Fibroblast of skin of left biceps (primary cell): ENCODE data around the gene BOD1L1.

Source experiments
- DNase-seq, 2 experiments: peaks; one replicate each; pipeline ENCODE4 v3.0.0-alpha.2; 2013; ENCODE audit warnings: low read depth in 2 of 2

Gene BOD1L1

GRCh38 chr4:13526658-13527057 lies 100.9 kb downstream of the BOD1L1 start:
- no peak for DNase-seq

DNA sequence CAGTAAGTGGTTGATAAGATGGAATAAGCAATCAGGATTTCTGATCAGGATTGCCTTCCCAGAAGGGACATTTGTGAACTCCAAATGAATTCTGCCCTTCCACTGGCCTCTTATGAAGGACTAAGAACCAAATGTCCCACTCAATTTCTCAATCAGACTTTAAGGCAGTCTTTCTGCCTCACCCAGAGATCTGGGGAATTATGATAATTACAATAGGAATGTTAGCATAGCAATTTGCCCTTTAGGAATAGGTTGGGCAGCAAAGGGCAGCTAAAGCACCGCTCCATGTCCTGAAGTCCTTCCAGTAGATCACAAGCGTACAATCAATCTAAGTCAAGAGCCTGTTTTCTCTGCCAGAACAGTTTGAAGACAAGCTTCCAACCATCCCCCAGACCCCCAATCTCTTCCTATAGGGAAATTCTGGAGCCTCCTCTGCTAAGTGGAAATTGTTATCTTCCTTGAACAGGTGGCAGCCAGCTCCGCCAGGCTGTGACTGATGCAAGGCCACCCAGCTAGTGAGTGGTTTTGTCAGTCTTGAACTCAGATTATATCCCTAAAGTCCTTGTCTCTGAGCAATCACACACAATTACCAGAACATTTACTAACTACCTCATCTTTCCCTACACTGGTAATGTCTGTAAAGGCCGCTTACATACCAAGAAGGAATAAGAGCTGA lies 101.8 kb downstream of the BOD1L1 start:
- DNase-seq, result no peak

GRCh38 chr4:13524504-13525243 lies 102.9 kb downstream of the BOD1L1 start:
- DNase-seq, result no peak

DNA sequence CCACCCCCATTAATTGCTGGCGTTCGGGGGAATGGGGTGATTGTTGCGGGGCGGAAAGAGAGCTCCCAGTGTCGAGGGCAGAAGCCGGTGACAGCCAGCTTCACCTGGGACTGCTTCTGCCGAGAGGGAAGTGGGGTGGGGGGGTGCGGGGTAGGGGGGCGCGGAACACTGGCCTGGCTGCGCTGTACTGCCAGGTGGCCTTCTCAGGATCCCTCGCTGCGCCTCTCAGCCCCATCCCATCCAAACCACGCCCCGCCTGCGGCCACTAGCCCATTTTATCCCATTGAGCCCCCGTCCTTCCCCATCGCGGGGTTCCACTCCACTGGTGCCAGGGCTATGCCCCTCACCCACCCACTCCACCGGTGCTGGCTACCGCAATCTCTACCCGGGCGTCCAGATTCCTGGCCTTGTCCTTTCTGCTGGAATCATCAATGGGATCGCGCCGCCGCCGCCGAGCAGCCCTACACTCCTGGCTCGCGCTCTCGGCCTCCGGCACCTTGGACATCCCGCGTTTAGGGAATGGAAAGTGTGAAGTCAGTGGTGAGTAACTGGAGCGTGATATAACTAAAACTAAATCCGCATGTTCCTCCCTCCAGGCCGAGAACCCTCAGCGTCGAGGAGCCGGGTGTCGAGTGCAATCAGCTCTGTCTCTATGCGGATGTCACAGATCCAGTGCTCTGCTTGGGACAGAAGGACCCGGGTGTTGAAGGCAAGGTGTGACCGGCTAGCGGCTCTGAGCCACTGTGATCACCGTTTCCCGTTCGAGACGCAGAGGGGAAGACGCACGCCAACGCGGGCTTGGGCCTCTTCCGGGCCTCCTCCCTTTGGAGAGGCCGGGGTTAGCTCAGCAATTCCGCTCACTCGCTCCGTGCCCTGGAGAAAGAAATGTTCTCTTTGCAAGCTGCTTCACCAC lies 103.7 kb downstream of the BOD1L1 start:
- no peak for DNase-seq

- DNase-seq, result no peak
These were observed 104.4 kb downstream of the BOD1L1 start for GRCh38 chr4:13523105-13523477.

DNA sequence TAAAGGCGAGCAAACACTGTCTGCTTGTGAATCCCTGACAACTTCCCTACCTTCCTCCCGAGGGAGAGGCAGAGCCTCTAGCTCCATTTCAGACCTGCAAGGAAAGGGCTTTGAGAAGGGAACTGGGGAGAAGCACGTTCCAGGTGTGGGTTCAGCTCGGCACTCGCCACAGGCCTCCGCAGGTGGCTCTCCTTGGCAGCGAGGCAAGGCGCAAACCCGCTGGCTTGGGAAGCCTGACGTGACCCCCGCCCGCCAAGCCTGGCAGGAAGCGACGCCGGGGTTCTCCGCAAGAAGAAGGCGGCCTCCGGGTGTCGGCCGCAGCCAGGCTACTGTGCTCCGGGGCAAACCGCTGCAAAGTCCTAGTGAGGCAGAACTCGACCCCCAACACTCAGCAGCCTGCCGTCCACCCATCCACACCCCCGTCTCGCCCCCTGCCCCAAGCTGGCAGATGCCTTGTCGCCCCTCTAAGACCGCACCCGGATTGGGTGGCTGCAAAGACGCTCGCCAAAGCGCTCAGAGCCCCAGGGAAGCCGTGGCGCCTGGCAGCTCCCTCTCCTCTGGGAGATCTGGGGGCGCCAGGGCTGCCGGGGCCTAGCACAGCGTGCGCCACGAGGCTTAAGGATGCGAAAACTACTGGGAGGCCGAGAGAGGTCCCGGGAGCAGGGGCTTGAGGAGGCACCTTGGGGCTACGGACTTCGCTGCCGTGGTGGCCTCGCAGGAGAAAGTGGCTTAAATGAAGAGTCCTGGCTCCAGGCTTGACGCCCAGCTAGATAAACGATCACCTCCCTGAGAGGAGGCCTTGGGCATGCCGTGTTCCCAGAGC lies 105.0 kb downstream of the BOD1L1 start:
- no peak for DNase-seq

- DNase-seq, result no peak
These were observed 106.5 kb downstream of the BOD1L1 start for GRCh38 chr4:13521047-13521446.
